Smooth muscle cell (in vitro differentiated cells): ENCODE results near the gene ACSF2. TPM values are rescaled to one million over a fixed set of nuclear protein-coding genes. Genes with fewer than 3 reads are reported as not detected.

Experiments used
- DNase-seq: peaks from one replicate; lab custom pipeline; 2025; ENCODE audit not compliant: unreplicated experiment; lab: John Stamatoyannopoulos, UW
- H2AFZ ChIP-seq: fragments of 200-600 bp; sonication (generic); 2 replicates; pipeline ENCODE4 v1.6.0; 2016; ENCODE audit warnings: antibody characterized with exemption, low read depth, mild to moderate bottlenecking
- H3F3A ChIP-seq: fragments of 200-600 bp; sonication (generic); 2 replicates; pipeline ENCODE4 v1.6.0; 2017; ENCODE audit warnings: antibody characterized with exemption, low read depth
- H3K27ac ChIP-seq: fragments of 200-600 bp; sonication (generic); 2 replicates; pipeline ENCODE4 v1.5.1; 2016; ENCODE audit warnings: low read depth, mild to moderate bottlenecking
- H3K27me3 ChIP-seq: fragments of 200-600 bp; sonication (generic); 2 replicates; pipeline ENCODE4 v1.6.1; 2016; ENCODE audit warnings: low read depth, mild to moderate bottlenecking
- H3K36me3 ChIP-seq: fragments of 200-600 bp; sonication (generic); 2 replicates; pipeline ENCODE4 v1.5.1; 2016; ENCODE audit warnings: low read depth
- H3K4me1 ChIP-seq: fragments of 200-600 bp; sonication (generic); 2 replicates; pipeline ENCODE4 v1.5.1; 2016; ENCODE audit warnings: low read depth
- H3K4me2 ChIP-seq: fragments of 200-600 bp; sonication (generic); 2 replicates; pipeline ENCODE4 v1.6.0; 2016; ENCODE audit warnings: mild to moderate bottlenecking
- H3K4me3 ChIP-seq: fragments of 200-600 bp; sonication (generic); 2 replicates; pipeline ENCODE4 v1.5.1; 2016; ENCODE audit warnings: mild to moderate bottlenecking
- H3K79me2 ChIP-seq: fragments of 200-600 bp; sonication (generic); 2 replicates; pipeline ENCODE4 v1.6.0; 2016; ENCODE audit warnings: low read depth, mild to moderate bottlenecking
- H3K9ac ChIP-seq: fragments of 200-600 bp; sonication (generic); 2 replicates; pipeline ENCODE4 v1.6.0; 2016; ENCODE audit warnings: low read depth
- H3K9me3 ChIP-seq: fragments of 200-600 bp; sonication (generic); replicated peaks from 2 replicates; pipeline ENCODE4 v1.5.1; 2016; ENCODE audit warnings: low read depth
- H4K20me1 ChIP-seq: fragments of 200-600 bp; sonication (generic); 2 replicates; pipeline ENCODE4 v1.6.0; 2016; ENCODE audit warnings: low read depth
- CTCF ChIP-seq: fragments of 200-600 bp; sonication (generic); IDR thresholded peaks from 2 replicates; pipeline ENCODE4 v1.5.1; 2017; ENCODE audit warnings: borderline replicate concordance, mild to moderate bottlenecking, antibody characterized with exemption; ENCODE audit not compliant: insufficient read depth, poor library complexity, severe bottlenecking
- WGBS: methylation state at CpG from one replicate; pipeline ENCODE4 v1.1.7; 2016; ENCODE audit warnings: low lambda C conversion rate; 5-methylcytosine and 5-hydroxymethylcytosine counted together
- polyA plus RNA-seq: library from polyadenylated mRNA; unstranded; fragments of >200 nt; fragmentation: Nextera tagmentation; extraction: Ambion mirVana; gene quantifications from 2 replicates; pipeline ENCODE4 v1.2.1, GENCODE V29; 2016
- total RNA-seq: library from RNA; depleted of rRNA; stranded (reverse); fragments of >200 nt; gene quantifications from 2 replicates; pipeline ENCODE4 v1.2.3, GENCODE V29; 2014

The ACSF2 gene
- total and polyA plus RNA-seq, 2 experiments from 2014 or later: 13.7 to 16.8 TPM

GRCh38 chr17:50420419-50421112 lies 5.5 kb upstream of the ACSF2 start:
- Histone ChIP-seq H2AFZ (no peak overlapping the region), H3K27me3 (no peaks in the 10 kb centered on the region), H4K20me1 (no peaks in the 10 kb centered on the region), H3K79me2 (no peaks in the 10 kb centered on the region), H3K4me3 (no peak overlapping the region), H3K36me3 (no peaks in the 10 kb centered on the region), H3F3A (peaks cover 7% of the 10 kb centered on the region), H3K27ac (no peak overlapping the region), H3K9me3 (no peaks in the 10 kb centered on the region), H3K4me1 (peaks cover 3% of the 10 kb centered on the region), H3K9ac (no peak overlapping the region), H3K4me2 (no peak overlapping the region)
- 91% methylated on average over 6 of the region's 6 CpGs for WGBS
- no peak for DNase-seq
- no peak for TF ChIP-seq CTCF

GRCh38 chr17:50421308-50422051 lies 4.5 kb upstream of the ACSF2 start:
- Histone ChIP-seq H3K4me3 (peak overlapping the region; percentile 10), H2AFZ (peak overlapping the region; percentile 42), H3K27ac (no peak overlapping the region), H4K20me1 (no peaks in the 10 kb centered on the region), H3K4me2 (no peak overlapping the region), H3K36me3 (no peaks in the 10 kb centered on the region), H3F3A (peaks cover 9% of the 10 kb centered on the region), H3K9ac (no peak overlapping the region), H3K4me1 (peaks cover 7% of the 10 kb centered on the region), H3K27me3 (no peaks in the 10 kb centered on the region), H3K9me3 (no peaks in the 10 kb centered on the region), H3K79me2 (no peaks in the 10 kb centered on the region)
- no peak for TF ChIP-seq CTCF
- no peak for DNase-seq
- WGBS: 93% methylated on average over 3 of the region's 3 CpGs

GRCh38 chr17:50422738-50423137 lies 3.3 kb upstream of the ACSF2 start:
- H3K9ac ChIP-seq: no peak overlapping the region
- no peak overlapping the region for H3K4me2 ChIP-seq
- peaks cover 11% of the 10 kb centered on the region for H3F3A ChIP-seq
- no peak overlapping the region for H3K4me3 ChIP-seq
- H3K79me2 ChIP-seq: no peaks in the 10 kb centered on the region
- TF ChIP-seq CTCF: no peak
- no peaks in the 10 kb centered on the region for H4K20me1 ChIP-seq
- no peak overlapping the region for H2AFZ ChIP-seq
- no peaks in the 10 kb centered on the region for H3K27me3 ChIP-seq
- peaks cover 13% of the 10 kb centered on the region for H3K4me1 ChIP-seq
- no peaks in the 10 kb centered on the region for H3K9me3 ChIP-seq
- 97% methylated on average over 2 of the region's 2 CpGs for WGBS
- no peak overlapping the region for H3K27ac ChIP-seq
- no peak for DNase-seq
- no peaks in the 10 kb centered on the region for H3K36me3 ChIP-seq
